ENCODE data around the gene PRELID1.

The PRELID1 gene

DNA sequence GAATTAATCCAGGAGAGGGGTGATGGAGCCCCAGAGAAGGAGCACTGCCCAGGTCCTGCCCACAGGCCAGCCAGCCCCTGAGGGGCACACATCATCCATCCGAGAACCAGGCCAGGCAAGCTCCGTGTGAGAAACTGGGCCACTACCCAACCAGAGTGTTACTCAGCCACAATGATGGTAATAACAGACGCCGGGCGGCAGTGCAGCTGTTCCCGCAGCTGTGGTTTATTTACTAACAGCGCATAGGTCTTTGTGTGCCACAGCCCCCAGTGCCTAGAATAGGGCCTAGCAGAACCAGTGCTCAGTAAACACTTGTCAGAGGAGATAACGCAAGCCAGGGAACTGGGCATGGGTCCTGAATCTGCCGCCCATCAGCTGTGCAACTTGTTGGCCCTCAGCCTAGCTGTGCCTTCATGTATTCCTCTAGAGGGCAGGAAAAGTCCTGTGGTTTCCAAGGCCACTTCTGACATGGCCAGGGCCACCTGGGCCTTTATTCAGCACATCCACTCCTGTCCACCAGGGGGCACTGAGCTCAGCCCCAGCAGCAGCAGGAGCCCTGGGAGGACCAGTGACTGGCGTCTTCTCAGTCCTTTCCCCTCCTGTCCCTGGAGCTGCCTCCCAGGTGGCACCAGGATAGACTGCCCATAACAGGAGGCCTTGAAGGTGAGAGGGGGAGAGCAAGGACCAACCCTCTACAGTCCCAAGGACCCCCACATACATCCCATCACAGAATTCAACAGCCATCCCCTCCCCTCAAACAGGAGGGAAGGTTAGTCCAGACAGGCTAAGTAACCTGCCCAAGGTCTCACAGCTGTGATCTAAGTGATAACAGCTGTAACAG lies 6.0 kb downstream of the PRELID1 start:
- H2BK120ac ChIP-seq (ENCODE audit: low read depth, low read length), result no peak overlapping the region
- H2BK15ac ChIP-seq (replicated peaks; ENCODE audit: low read depth), result no peak overlapping the region
- peaks cover 8% of the 10 kb centered on the region for H3K79me1 ChIP-seq (ENCODE audit: low read length)
- H2BK5ac ChIP-seq (ENCODE audit: low read length), result no peak overlapping the region
- H3K18ac ChIP-seq (ENCODE audit: low read length), result no peak overlapping the region
- H3K4me3 ChIP-seq (ENCODE audit: low read length), result no peak overlapping the region
- H3K27ac ChIP-seq (ENCODE audit: low read depth, low read length), result no peak overlapping the region
- no peak overlapping the region for H3K4me2 ChIP-seq (ENCODE audit: low read length)
- H3K27me3 ChIP-seq (ENCODE audit: insufficient read depth, low read length, poor library complexity), result no peaks in the 10 kb centered on the region
- H4K8ac ChIP-seq (ENCODE audit: low read depth, low read length), result no peak overlapping the region
- H2AK5ac ChIP-seq (ENCODE audit: low read length), result no peak overlapping the region
- no CpG with 5 or more reads among the region's 10 CpGs for WGBS (ENCODE audit: extremely low coverage, insufficient coverage, low lambda C conversion rate)
- H4K5ac ChIP-seq (ENCODE audit: low read length), result no peak overlapping the region
- H3K4me1 ChIP-seq (ENCODE audit: control insufficient read depth, low read depth, low read length), result peaks cover 8% of the 10 kb centered on the region
- peaks cover 3% of the 10 kb centered on the region for H3K36me3 ChIP-seq (ENCODE audit: control insufficient read depth, insufficient read depth, low read length)
- H3K23ac ChIP-seq (ENCODE audit: low read length), result no peak overlapping the region
- no peak overlapping the region for H3K9ac ChIP-seq (ENCODE audit: low read length)
- peak; percentile 96 for DNase-seq
- no peak overlapping the region for H3K4ac ChIP-seq (ENCODE audit: low read depth, low read length)
- peaks cover 10% of the 10 kb centered on the region for H3K79me2 ChIP-seq (ENCODE audit: control insufficient read depth, insufficient read depth, low read length)
- no peak overlapping the region for H3K56ac ChIP-seq (ENCODE audit: low read length)

GRCh38 chr5:177310332-177310731 lies 6.7 kb downstream of the PRELID1 start:
- no CpG with 5 or more reads among the region's 13 CpGs for WGBS (ENCODE audit: extremely low coverage, insufficient coverage, low lambda C conversion rate)
- no peak overlapping the region for H3K4me3 ChIP-seq (ENCODE audit: low read length)
- no peak overlapping the region for H2BK120ac ChIP-seq (ENCODE audit: low read depth, low read length)

GRCh38 chr5:177310757-177311391 lies 7.3 kb downstream of the PRELID1 start:
- H3K9ac ChIP-seq (ENCODE audit: low read length), result peak overlapping the region; percentile 79
- peaks cover 4% of the 10 kb centered on the region for H3K4me1 ChIP-seq (ENCODE audit: control insufficient read depth, low read depth, low read length)
- no peak overlapping the region for H3K27ac ChIP-seq (ENCODE audit: low read depth, low read length)
- H3K56ac ChIP-seq (ENCODE audit: low read length), result peak overlapping the region; percentile 86
- H2BK120ac ChIP-seq (ENCODE audit: low read depth, low read length), result no peak overlapping the region
- peak; percentile 60 for DNase-seq
- no peak overlapping the region for H4K5ac ChIP-seq (ENCODE audit: low read length)
- H3K36me3 ChIP-seq (ENCODE audit: control insufficient read depth, insufficient read depth, low read length), result peaks cover 3% of the 10 kb centered on the region
- whole genome bisulfite sequencing (ENCODE audit: extremely low coverage, insufficient coverage, low lambda C conversion rate), result no CpG with 5 or more reads among the region's 20 CpGs
- no peak overlapping the region for H2BK15ac ChIP-seq (replicated peaks; ENCODE audit: low read depth)
- H3K23ac ChIP-seq (ENCODE audit: low read length), result no peak overlapping the region
- peak overlapping the region; percentile 3 for H3K4me2 ChIP-seq (ENCODE audit: low read length)
- no peaks in the 10 kb centered on the region for H3K27me3 ChIP-seq (ENCODE audit: insufficient read depth, low read length, poor library complexity)
- H3K4me3 ChIP-seq (ENCODE audit: low read length), result no peak overlapping the region
- no peak overlapping the region for H3K18ac ChIP-seq (ENCODE audit: low read length)
- no peaks in the 10 kb centered on the region for H3K79me2 ChIP-seq (ENCODE audit: control insufficient read depth, insufficient read depth, low read length)
- no peak overlapping the region for H3K4ac ChIP-seq (ENCODE audit: low read depth, low read length)
- H2AK5ac ChIP-seq (ENCODE audit: low read length), result no peak overlapping the region
- peaks cover 2% of the 10 kb centered on the region for H3K79me1 ChIP-seq (ENCODE audit: low read length)
- no peak overlapping the region for H4K8ac ChIP-seq (ENCODE audit: low read depth, low read length)
- H2BK5ac ChIP-seq (ENCODE audit: low read length), result no peak overlapping the region

More at GRCh38 chr5:177310332-177310731, 6.7 kb downstream of the PRELID1 start:
- H3K79me2 ChIP-seq (ENCODE audit: control insufficient read depth, insufficient read depth, low read length), result peaks cover 4% of the 10 kb centered on the region
- H3K27me3 ChIP-seq (ENCODE audit: insufficient read depth, low read length, poor library complexity), result no peaks in the 10 kb centered on the region
- H3K18ac ChIP-seq (ENCODE audit: low read length), result no peak overlapping the region
- peaks cover 4% of the 10 kb centered on the region for H3K79me1 ChIP-seq (ENCODE audit: low read length)
- H3K23ac ChIP-seq (ENCODE audit: low read length), result no peak overlapping the region
- no peak overlapping the region for H3K56ac ChIP-seq (ENCODE audit: low read length)
- H3K4me2 ChIP-seq (ENCODE audit: low read length), result no peak overlapping the region
- no peak overlapping the region for H2AK5ac ChIP-seq (ENCODE audit: low read length)
- no peak overlapping the region for H4K8ac ChIP-seq (ENCODE audit: low read depth, low read length)
- no peak overlapping the region for H2BK15ac ChIP-seq (replicated peaks; ENCODE audit: low read depth)
- H4K5ac ChIP-seq (ENCODE audit: low read length), result no peak overlapping the region
- H3K4ac ChIP-seq (ENCODE audit: low read depth, low read length), result no peak overlapping the region
- H3K9ac ChIP-seq (ENCODE audit: low read length), result no peak overlapping the region
- no peak overlapping the region for H3K27ac ChIP-seq (ENCODE audit: low read depth, low read length)
- H2BK5ac ChIP-seq (ENCODE audit: low read length), result no peak overlapping the region
- peaks cover 4% of the 10 kb centered on the region for H3K4me1 ChIP-seq (ENCODE audit: control insufficient read depth, low read depth, low read length)
- no peak for DNase-seq
- peaks cover 3% of the 10 kb centered on the region for H3K36me3 ChIP-seq (ENCODE audit: control insufficient read depth, insufficient read depth, low read length)

DNA sequence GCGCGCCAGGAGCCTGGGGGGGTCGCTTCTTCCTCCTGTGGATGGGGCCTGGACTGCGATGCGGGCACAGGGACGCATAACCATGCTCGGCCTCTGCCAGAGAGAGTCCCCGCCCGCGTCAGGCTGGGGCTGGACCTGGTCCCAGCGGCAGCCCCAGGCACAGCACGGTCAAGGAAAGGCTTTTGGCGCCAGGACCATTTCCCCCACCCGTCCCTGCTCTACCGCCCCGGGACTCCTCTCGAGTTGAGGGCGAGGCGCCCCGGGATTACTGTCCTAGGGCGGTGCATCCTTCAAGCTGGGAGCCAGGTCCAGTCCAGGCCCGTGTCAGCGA lies 7.8 kb downstream of the PRELID1 start:
- no peak overlapping the region for H2BK15ac ChIP-seq (replicated peaks; ENCODE audit: low read depth)
- H3K9ac ChIP-seq (ENCODE audit: low read length), result peak overlapping the region; percentile 79
- WGBS (ENCODE audit: extremely low coverage, insufficient coverage, low lambda C conversion rate), result no CpG with 5 or more reads among the region's 23 CpGs
- no peaks in the 10 kb centered on the region for H3K27me3 ChIP-seq (ENCODE audit: insufficient read depth, low read length, poor library complexity)
- no peak overlapping the region for H3K23ac ChIP-seq (ENCODE audit: low read length)
- H3K36me3 ChIP-seq (ENCODE audit: control insufficient read depth, insufficient read depth, low read length), result no peaks in the 10 kb centered on the region
- H4K8ac ChIP-seq (ENCODE audit: low read depth, low read length), result no peak overlapping the region
- no peak overlapping the region for H2BK120ac ChIP-seq (ENCODE audit: low read depth, low read length)
- peak overlapping the region; percentile 94 for H3K4me2 ChIP-seq (ENCODE audit: low read length)
- no peak for DNase-seq
- no peak overlapping the region for H2BK5ac ChIP-seq (ENCODE audit: low read length)
- H3K4me3 ChIP-seq (ENCODE audit: low read length), result peak overlapping the region; percentile 61
- H3K79me2 ChIP-seq (ENCODE audit: control insufficient read depth, insufficient read depth, low read length), result no peaks in the 10 kb centered on the region
- no peak overlapping the region for H3K4ac ChIP-seq (ENCODE audit: low read depth, low read length)
- H2AK5ac ChIP-seq (ENCODE audit: low read length), result no peak overlapping the region
- H3K27ac ChIP-seq (ENCODE audit: low read depth, low read length), result no peak overlapping the region
- H3K18ac ChIP-seq (ENCODE audit: low read length), result no peak overlapping the region
- H4K5ac ChIP-seq (ENCODE audit: low read length), result no peak overlapping the region
- peak overlapping the region; percentile 86 for H3K56ac ChIP-seq (ENCODE audit: low read length)
- no peaks in the 10 kb centered on the region for H3K79me1 ChIP-seq (ENCODE audit: low read length)
- H3K4me1 ChIP-seq (ENCODE audit: control insufficient read depth, low read depth, low read length), result peaks cover 4% of the 10 kb centered on the region

DNA sequence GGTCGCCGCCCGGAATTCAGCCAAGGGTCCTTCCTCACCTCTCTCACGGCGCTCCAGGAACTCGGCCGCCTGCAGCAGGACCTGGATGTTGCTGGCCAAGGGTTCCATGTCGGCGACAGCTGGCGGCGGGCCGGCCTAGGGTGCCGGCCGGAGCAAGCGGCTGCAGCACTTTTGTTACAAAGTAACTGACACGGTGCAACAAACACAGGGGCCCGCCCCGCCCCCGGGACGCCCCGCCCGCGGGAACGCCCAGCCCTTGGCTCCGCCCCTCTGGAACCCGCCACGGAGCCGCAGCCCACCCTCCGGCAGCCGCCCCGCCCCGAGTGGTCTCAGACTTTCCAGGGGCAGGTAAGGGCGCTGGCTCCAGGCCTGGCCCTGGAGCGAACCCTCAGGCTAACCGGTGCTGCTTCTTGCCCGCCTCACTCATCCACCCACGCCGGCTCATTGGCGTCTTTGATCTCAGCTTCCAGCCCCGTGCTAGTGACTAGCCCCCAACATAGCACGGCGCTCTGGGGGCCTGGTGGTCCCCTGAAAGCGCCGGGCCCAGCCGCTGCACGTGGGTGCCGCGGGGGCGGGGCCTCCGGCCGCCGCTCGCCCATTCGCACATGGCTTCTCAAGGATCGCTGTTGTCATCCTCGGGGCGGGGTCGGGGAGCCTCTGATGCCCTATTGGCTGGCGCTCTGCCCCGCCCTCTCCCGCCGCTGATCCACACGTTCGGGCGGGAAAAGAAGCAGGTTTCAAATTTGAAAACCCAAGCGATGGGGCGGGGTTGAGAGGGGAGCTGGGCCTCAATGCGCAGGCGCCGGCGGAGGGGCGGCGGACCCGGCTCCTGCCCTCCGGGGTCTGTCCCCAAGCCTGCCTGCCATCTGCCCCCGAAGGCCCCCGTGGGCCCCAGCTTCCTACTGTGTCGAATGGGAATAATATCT lies 8.4 kb downstream of the PRELID1 start, which contains the start of gene MXD3:
Gene MXD3 (minus strand): TSS at position 176 of the 926 bp plus-strand sequence. CDS start 68 bp downstream, at position 108.
- peak; percentile 99 for DNase-seq
- Histone ChIP-seq H3K23ac (ENCODE audit: low read length) (no peak within 1 kb of the TSS), H3K4me2 (ENCODE audit: low read length) (peak within 1 kb of the TSS; percentile 94), H3K36me3 (ENCODE audit: control insufficient read depth, insufficient read depth, low read length) (no peaks in the 10 kb centered on the region), H3K4ac (ENCODE audit: low read depth, low read length) (peak within 1 kb of the TSS; percentile 22), H4K8ac (ENCODE audit: low read depth, low read length) (no peak within 1 kb of the TSS), H2BK15ac (replicated peaks; ENCODE audit: low read depth) (no peak within 1 kb of the TSS), H2BK120ac (ENCODE audit: low read depth, low read length) (no peak within 1 kb of the TSS), H2AK5ac (ENCODE audit: low read length) (no peak within 1 kb of the TSS), H4K5ac (ENCODE audit: low read length) (no peak within 1 kb of the TSS), H3K4me3 (ENCODE audit: low read length) (peak within 1 kb of the TSS; percentile 61), H2BK5ac (ENCODE audit: low read length) (no peak within 1 kb of the TSS), H3K79me1 (ENCODE audit: low read length) (no peaks in the 10 kb centered on the region), H3K56ac (ENCODE audit: low read length) (peak within 1 kb of the TSS; percentile 97), H3K79me2 (ENCODE audit: control insufficient read depth, insufficient read depth, low read length) (no peaks in the 10 kb centered on the region), H3K4me1 (ENCODE audit: control insufficient read depth, low read depth, low read length) (peaks cover 4% of the 10 kb centered on the region), H3K27me3 (ENCODE audit: insufficient read depth, low read length, poor library complexity) (no peaks in the 10 kb centered on the region), H3K27ac (ENCODE audit: low read depth, low read length) (peak within 1 kb of the TSS; percentile 68), H3K18ac (ENCODE audit: low read length) (no peak within 1 kb of the TSS), H3K9ac (ENCODE audit: low read length) (peak within 1 kb of the TSS; percentile 86)
- WGBS (ENCODE audit: extremely low coverage, insufficient coverage, low lambda C conversion rate), result no CpG with 5 or more reads among the region's 78 CpGs

Measured in mesendoderm (in vitro differentiated cells).